OCI-LY1 (cell line): ENCODE results near the gene CCL4.

Experiments used
- H2AFZ ChIP-seq: fragments of 200-600 bp; sonication (generic), shearing (Covaris generic); 2 replicates; pipeline ENCODE4 v1.6.0; 2014; ENCODE audit warnings: antibody characterized with exemption, mild to moderate bottlenecking, low read length
- H3F3A ChIP-seq: fragments of 200-600 bp; sonication (generic), shearing (Covaris generic); 2 replicates; pipeline ENCODE4 v1.6.0; 2014; ENCODE audit warnings: mild to moderate bottlenecking, antibody characterized with exemption, low read length, moderate library complexity; ENCODE audit not compliant: insufficient read depth
- H3K27ac ChIP-seq: fragments of 200-600 bp; sonication (generic); 2 replicates; pipeline ENCODE4 v1.5.1; 2014; ENCODE audit warnings: low read length, mixed run types, mild to moderate bottlenecking, low read depth; ENCODE audit not compliant: poor library complexity, severe bottlenecking
- H3K27me3 ChIP-seq: fragments of 200-600 bp; sonication (generic); 2 replicates; pipeline ENCODE4 v1.6.0; 2014; ENCODE audit warnings: antibody characterized with exemption, mild to moderate bottlenecking, low read length, moderate library complexity; ENCODE audit not compliant: insufficient read depth
- H3K36me3 ChIP-seq: fragments of 200-600 bp; sonication (generic); 2 replicates; pipeline ENCODE4 v1.6.1; 2014; ENCODE audit warnings: mild to moderate bottlenecking, antibody characterized with exemption, low read length, moderate library complexity, mixed read lengths; ENCODE audit not compliant: insufficient read depth
- H3K4me1 ChIP-seq: fragments of 200-600 bp; sonication (generic); 2 replicates; pipeline ENCODE4 v1.5.1; 2014; ENCODE audit warnings: mild to moderate bottlenecking, low read length, moderate library complexity; ENCODE audit not compliant: insufficient read depth, severe bottlenecking
- H3K4me2 ChIP-seq: fragments of 200-600 bp; sonication (generic), shearing (Covaris generic); 2 replicates; pipeline ENCODE4 v1.6.1; 2014; ENCODE audit warnings: low read length
- H3K4me3 ChIP-seq: fragments of 200-600 bp; sonication (generic); 2 replicates; pipeline ENCODE4 v1.5.1; 2014; ENCODE audit warnings: low read length, low read depth, mild to moderate bottlenecking, mixed read lengths; ENCODE audit not compliant: poor library complexity, severe bottlenecking
- H3K79me2 ChIP-seq: fragments of 200-600 bp; shearing (Covaris generic); 2 replicates; pipeline ENCODE4 v1.6.1; 2016; ENCODE audit warnings: mixed run types, low read length, mixed read lengths; ENCODE audit not compliant: insufficient read depth
- H3K9ac ChIP-seq: fragments of 200-600 bp; sonication (generic), shearing (Covaris generic); 2 replicates; pipeline ENCODE4 v1.6.1; 2014; ENCODE audit warnings: mild to moderate bottlenecking, low read length, mixed read lengths
- H3K9me2 ChIP-seq: fragments of 200-600 bp; sonication (generic), shearing (Covaris generic); 2 replicates; pipeline ENCODE4 v1.6.1; 2014; ENCODE audit warnings: low read depth, mild to moderate bottlenecking, low read length, mixed read lengths
- H3K9me3 ChIP-seq: fragments of 200-600 bp; shearing (Covaris generic); 2 replicates; pipeline ENCODE4 v1.6.1; 2014; ENCODE audit warnings: low read length, mixed read lengths
- H4K20me1 ChIP-seq: fragments of 200-600 bp; sonication (generic), shearing (Covaris generic); 2 replicates; pipeline ENCODE4 v1.6.0; 2016; ENCODE audit warnings: mild to moderate bottlenecking, low read length; ENCODE audit not compliant: insufficient read depth
- CTCF ChIP-seq: fragments of 200-600 bp; sonication (generic), shearing (Covaris generic); IDR thresholded peaks from 2 replicates; pipeline ENCODE4 v1.5.1; 2017; ENCODE audit warnings: mild to moderate bottlenecking, antibody characterized with exemption, low read length, moderate library complexity, mixed read lengths
- EZH2 ChIP-seq: fragments of 200-600 bp; sonication (generic), shearing (Covaris generic); IDR thresholded peaks from 2 replicates; pipeline ENCODE4 v1.8.0; 2017; ENCODE audit warnings: borderline replicate concordance, mixed run types, mild to moderate bottlenecking, antibody characterized with exemption, low read length, moderate library complexity, mixed read lengths

Gene CCL4

GRCh38 chr17:36059406-36059805 lies 44.2 kb upstream of the CCL4 start:
- no peak overlapping the region for H3K9ac ChIP-seq
- no peak overlapping the region for H3K27ac ChIP-seq
- H3K4me1 ChIP-seq: no peaks in the 10 kb centered on the region
- no peaks in the 10 kb centered on the region for H3F3A ChIP-seq
- H2AFZ ChIP-seq: no peak overlapping the region
- TF ChIP-seq CTCF: no peak
- TF ChIP-seq EZH2: no peak
- no peaks in the 10 kb centered on the region for H3K27me3 ChIP-seq
- H3K4me3 ChIP-seq: no peak overlapping the region
- H3K9me3 ChIP-seq: no peaks in the 10 kb centered on the region
- H3K36me3 ChIP-seq: no peaks in the 10 kb centered on the region
- no peaks in the 10 kb centered on the region for H4K20me1 ChIP-seq
- H3K4me2 ChIP-seq: no peak overlapping the region
- H3K79me2 ChIP-seq: no peaks in the 10 kb centered on the region
- H3K9me2 ChIP-seq: no peaks in the 10 kb centered on the region

GRCh38 chr17:36060816-36061215 lies 42.8 kb upstream of the CCL4 start:
- H3K27me3 ChIP-seq: no peaks in the 10 kb centered on the region
- no peaks in the 10 kb centered on the region for H3K9me2 ChIP-seq
- TF ChIP-seq CTCF (no peak), EZH2 (no peak)
- no peaks in the 10 kb centered on the region for H3K79me2 ChIP-seq
- no peaks in the 10 kb centered on the region for H3F3A ChIP-seq
- H3K9ac ChIP-seq: no peak overlapping the region
- H4K20me1 ChIP-seq: no peaks in the 10 kb centered on the region
- H3K9me3 ChIP-seq: no peaks in the 10 kb centered on the region
- no peaks in the 10 kb centered on the region for H3K36me3 ChIP-seq
- H3K4me2 ChIP-seq: no peak overlapping the region
- no peak overlapping the region for H3K4me3 ChIP-seq
- H3K27ac ChIP-seq: no peak overlapping the region
- no peaks in the 10 kb centered on the region for H3K4me1 ChIP-seq
- H2AFZ ChIP-seq: no peak overlapping the region

GRCh38 chr17:36063786-36064541 lies 39.7 kb upstream of the CCL4 start, which contains the start of gene CCL18:
TSS of gene CCL18 (plus strand) at chr17:36064272. CDS start at chr17:36064343, 71 bp downstream.
- H3K9me3 ChIP-seq: no peaks in the 10 kb centered on the region
- H3K27ac ChIP-seq: no peak within 1 kb of the TSS
- H3K79me2 ChIP-seq: no peaks in the 10 kb centered on the region
- no peak within 1 kb of the TSS for H2AFZ ChIP-seq
- H3K27me3 ChIP-seq: no peaks in the 10 kb centered on the region
- no peaks in the 10 kb centered on the region for H3K36me3 ChIP-seq
- H3K4me2 ChIP-seq: no peak within 1 kb of the TSS
- TF ChIP-seq EZH2: no peak
- no peak for TF ChIP-seq CTCF
- H3K9ac ChIP-seq: no peak within 1 kb of the TSS
- no peak within 1 kb of the TSS for H3K4me3 ChIP-seq
- H3K4me1 ChIP-seq: no peaks in the 10 kb centered on the region
- H4K20me1 ChIP-seq: no peaks in the 10 kb centered on the region
- H3K9me2 ChIP-seq: no peaks in the 10 kb centered on the region
- no peaks in the 10 kb centered on the region for H3F3A ChIP-seq
